Tongue (tissue), 2 donors: Measurements from ENCODE around the gene PHIP. TPM values are rescaled to one million over a fixed set of nuclear protein-coding genes. Genes with fewer than 3 reads are reported as not detected.

Experiments used
- DNase-seq: peaks from one replicate; pipeline ENCODE4 v3.0.0-alpha.2; 2015
- total RNA-seq: library from RNA; depleted of rRNA; stranded (reverse); fragments of >200 nt; gene quantifications from one replicate; pipeline ENCODE4 v1.2.3, GENCODE V29; 2014

Gene PHIP
- total RNA-seq, 1 donor from 2014 or later: 55.2 TPM

DNA sequence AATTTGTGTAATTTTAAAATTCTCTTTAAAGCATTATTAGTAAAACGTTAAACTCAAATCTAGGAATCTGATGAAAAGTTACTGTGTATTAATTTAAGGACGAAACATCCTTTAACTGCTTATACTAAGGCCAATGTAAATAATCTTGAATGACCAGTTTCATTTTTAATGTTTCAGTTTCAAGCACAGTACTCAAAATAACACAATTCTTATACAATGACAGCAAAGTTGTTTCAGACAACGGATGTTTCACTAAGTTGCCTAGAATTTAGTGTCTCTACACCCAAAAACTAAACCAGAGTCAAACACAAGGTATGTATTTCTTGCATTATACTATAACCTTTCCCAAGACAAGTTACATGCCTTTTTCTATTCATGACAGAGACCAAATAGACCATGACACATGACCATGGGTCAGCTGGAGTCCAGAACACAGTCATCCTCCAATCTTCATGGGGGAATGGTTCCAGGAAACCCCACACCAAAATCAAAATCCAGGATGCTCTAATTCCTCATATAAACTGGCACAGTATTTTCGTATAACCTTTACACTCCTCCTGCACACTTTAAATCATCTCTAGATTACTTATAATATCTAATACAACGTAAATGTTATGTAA is 7.7 kb downstream of the PHIP start:
- DNase-seq: no peak

DNA sequence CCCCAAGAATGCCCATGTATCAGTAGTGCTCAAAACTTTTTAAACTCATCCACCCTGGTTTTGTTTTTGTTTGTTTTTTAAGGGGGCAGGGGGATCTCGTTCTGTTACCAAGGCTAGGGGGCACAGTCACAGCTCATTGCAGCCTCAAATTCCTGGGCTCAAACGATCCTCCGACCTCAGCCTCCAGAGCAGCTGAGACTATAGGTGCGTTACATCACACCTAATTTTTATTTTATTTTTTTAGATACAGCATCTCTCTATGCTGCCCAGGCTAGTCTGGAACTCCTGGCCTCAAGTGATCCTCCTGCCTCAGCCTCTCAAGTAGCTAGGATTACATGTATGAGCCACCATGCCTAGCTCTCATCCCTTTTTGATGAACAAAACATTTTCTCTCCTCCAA is 11.2 kb downstream of the PHIP start:
- no peak for DNase-seq

DNA sequence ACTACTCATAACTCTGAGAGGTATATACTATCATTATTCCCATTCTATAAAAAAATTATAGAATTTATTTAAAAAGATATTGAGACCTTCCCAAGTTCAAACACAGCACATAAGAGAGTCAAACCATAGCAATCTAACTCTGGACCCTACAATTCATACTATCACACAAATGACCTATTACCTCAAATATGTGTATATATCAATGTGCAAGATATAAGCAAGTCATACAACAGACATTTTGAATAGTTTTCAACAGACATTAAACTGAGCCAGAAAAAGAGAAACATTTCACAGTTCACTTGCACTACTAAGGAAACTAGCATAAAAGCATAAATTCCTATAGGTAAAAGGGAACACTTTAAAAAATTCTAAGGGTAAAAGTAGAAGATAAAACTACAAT is 11.7 kb downstream of the PHIP start:
- no peak for DNase-seq

DNA sequence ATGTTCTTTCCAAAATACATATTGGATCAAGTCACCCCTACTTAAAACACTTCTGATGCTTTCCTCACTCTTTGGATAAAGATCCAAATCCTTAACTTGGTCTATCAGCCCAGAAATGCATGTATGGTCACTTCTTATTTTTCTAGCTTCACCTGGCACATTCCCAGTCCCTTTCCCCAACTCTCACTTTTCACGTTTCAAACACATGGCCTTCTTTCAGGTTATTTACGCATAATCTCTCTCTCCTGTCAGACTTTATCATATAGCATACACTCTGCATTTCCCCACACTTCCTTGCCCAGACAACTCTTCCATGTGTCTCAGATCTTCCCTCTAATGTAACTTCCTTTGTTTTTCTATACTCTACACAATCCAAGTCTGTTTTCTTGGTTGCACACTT is 12.8 kb downstream of the PHIP start:
- no peak for DNase-seq

- no peak for DNase-seq
These were observed 13.4 kb downstream of the PHIP start for GRCh38 chr6:79064635-79065034.

DNA sequence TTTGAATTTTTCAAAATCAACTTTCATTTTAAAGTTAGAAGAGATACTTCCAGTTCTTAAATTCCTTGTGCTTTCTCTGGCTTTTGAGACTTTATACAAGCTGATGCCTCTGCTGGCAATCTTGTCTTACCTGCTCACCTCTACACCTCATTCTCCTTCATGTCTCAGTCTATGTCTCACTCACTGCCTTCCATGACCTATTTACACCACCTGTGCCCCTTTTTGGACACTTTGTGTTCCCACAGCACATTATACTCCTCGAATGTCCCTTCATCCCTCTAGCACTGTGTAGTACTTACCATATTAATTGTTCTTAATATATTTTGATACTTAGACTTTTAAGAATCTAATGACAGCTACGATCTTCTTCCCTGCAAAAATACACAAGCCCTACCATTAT is 15.3 kb downstream of the PHIP start:
- DNase-seq: no peak

- no peak for DNase-seq
These were observed 20.3 kb downstream of the PHIP start for GRCh38 chr6:79057746-79058145.

DNA sequence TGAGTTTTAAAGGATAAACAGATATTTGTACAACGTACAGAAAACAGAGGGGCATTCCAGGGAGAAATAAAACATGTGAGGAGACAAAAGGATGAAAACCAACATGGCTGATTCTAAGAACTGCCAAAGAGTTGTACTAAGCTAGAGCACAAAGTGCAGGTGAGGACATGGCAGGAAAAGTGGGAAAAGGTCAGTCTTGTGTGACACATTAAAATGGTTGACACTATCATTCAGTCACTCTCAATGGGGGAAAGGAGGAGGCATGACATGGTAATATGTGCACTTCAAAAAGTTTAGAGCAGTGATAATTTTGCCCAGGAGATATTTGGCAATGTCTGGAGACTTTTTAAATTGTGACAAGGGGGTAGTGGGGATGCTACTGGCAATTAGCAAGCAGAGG is 21.8 kb downstream of the PHIP start:
- no peak for DNase-seq

DNA sequence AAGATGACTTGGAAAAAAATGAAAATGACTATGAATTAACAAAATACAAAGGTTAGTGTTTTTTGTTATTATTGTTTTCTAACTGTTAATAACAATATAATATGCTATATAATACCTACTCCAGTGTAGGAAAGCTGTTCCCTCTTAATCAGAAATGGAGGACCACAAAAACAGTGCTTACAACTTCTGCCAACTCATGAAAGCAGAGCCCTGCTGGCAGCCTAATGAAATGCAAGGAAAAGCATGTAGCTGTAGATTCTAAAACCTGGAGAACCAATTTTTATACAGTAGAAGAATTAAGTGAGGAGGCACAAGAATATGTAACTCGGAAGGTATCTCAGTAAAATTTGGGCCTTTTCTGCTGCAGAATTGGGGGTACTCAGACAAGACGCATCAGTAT is 29.4 kb downstream of the PHIP start:
- no peak for DNase-seq

DNA sequence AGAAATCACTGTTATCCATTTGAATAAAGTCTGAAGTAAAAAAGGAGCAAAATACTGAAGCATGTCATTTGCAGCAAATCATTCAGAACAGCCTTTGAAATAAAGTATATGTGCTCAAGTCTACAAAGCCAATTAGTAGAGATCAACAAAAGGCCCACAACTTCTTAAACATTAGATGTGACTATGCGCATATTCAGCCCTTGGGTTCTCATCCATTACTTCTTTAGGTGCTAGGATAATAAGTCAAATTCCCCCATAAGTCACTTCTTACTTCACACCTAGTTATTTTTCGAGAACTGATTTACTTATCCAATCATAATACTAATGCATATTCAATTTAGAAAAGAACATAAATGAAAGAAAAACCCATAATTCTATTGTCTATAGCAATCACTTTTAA is 31.0 kb downstream of the PHIP start:
- DNase-seq: no peak

GRCh38 chr6:79045966-79046365 is 32.1 kb downstream of the PHIP start:
- no peak for DNase-seq

DNA sequence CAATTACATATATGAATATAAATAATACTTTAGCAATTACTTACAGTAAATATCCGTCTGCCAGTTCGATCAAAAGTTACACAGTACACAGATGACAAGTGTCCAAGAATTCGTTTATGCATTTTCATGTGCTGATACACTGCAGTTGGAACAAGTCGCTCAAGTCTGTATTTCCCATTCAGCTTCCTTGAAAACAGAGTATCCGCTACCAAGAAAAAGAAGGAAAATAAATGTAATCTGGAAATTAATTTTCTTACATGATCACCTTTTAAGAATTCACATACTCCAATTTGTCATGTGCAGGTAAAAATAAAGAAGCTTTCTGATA is 35.3 kb downstream of the PHIP start:
- DNase-seq: no peak

DNA sequence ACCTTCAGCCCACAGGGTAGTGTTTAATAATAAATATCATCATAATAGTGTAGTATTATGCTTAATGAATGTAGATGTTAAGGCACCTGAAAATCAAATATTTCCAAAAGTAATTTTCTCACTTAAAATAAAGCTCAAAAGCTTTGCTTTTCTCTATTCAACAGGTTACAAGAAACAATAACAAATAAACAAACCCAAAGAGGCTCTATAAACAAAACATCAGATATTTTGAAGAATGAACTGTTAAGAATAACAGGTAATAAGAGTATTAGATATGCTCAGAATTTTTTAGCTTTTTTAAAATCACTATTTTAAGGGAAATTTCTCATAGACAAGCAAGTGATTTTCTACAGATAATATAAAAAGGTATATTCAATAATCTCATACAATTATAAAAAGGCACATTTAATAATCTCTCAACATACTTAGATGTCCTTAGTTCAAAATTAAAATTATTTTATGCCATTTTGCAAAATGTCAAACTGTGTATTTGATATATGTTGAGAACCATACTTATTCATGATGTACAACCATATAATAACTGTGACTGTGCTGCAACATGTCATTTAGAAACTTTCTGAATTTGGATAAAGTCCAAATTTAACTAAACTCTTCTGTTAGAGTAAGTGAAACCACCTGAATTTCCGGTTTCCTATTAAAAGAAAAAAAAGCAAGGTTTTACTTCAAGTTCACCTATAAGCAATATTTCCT is 35.8 kb downstream of the PHIP start:
- DNase-seq: no peak

DNA sequence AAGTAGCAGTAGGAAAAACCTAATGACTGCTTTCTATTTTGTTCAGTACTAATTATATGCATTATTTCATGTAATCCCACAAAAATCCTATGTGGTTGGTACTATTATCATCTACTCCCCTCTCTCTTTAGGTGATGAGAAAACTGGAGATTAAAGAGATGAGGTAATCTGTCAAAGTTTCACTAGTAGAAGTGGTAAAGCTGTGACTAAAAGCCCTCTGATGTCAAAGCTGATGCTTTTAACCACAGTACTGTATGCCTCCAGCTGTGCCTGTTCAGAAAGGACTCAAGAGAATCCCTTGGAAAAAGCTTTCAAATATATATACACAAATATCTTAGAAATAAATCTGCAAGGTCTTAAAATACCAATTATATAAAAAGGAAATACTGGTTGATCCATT is 38.0 kb downstream of the PHIP start:
- no peak for DNase-seq

GRCh38 chr6:79038061-79038460 is 40.0 kb downstream of the PHIP start:
- no peak for DNase-seq

- DNase-seq: no peak
These were observed 43.2 kb downstream of the PHIP start for GRCh38 chr6:79034865-79035264.

GRCh38 chr6:79033279-79033678 is 44.8 kb downstream of the PHIP start:
- no peak for DNase-seq

GRCh38 chr6:79031821-79032590 is 46.0 kb downstream of the PHIP start:
- peak; percentile 16 for DNase-seq

DNA sequence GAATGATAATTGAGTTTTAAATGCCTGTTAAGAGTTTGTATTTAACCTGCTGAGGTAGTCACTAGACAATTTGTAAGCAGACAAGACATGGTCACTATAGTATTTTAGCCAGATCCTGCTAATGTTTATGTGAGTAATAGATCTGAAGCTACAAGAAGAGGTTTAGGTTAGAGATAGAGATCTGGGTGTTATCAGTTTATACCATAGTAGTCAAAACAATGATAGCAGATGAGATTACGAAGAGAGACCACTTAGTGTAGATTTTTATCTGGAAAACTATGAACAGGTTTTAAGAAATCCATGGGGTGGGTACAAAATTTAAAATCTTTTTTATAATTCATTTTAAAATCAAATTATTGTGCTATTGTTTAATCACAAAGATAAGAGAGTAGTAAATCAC is 47.5 kb downstream of the PHIP start:
- DNase-seq: no peak

- DNase-seq: no peak
These were observed 48.0 kb downstream of the PHIP start for GRCh38 chr6:79030023-79030422.

- no peak for DNase-seq
These were observed 49.3 kb downstream of the PHIP start for GRCh38 chr6:79028641-79029314.

DNA sequence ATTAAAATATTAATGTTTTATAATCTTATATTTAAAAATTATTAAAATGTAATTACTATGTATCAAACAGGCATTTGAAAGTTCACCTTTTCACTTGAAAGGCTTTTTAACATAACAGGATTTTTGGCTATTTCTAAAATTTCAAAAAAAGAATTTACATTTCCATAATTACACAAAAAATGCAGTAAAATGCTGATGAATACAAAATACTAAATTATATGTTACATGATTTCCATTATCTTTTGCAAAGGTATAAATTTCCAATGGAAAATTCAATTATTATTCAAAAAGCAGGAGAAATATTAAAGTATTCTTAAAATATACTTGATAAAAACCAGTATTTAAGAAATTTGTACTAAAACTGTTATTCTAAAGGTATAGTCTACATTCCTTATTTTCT is 66.1 kb downstream of the PHIP start:
- no peak for DNase-seq

- no peak for DNase-seq
These were observed 67.6 kb downstream of the PHIP start for GRCh38 chr6:79010422-79010821.
